HT-29 (cell line): Measurements from ENCODE around the gene VWA5B1. TPM values are rescaled to one million over a fixed set of nuclear protein-coding genes. Genes with fewer than 3 reads are reported as not detected.

Source experiments
- DNase-seq: peaks from one replicate; pipeline ENCODE4 v3.0.0-alpha.2; 2015; ENCODE audit warnings: low spot score
- total RNA-seq: library from RNA; depleted of rRNA; stranded (reverse); fragments of >200 nt; shearing (Covaris generic); gene quantifications from 2 replicates; pipeline ENCODE4 v1.2.3, GENCODE V29; 2014

The VWA5B1 gene
- total RNA-seq, 1 experiment from 2014 or later, result not detected

DNA sequence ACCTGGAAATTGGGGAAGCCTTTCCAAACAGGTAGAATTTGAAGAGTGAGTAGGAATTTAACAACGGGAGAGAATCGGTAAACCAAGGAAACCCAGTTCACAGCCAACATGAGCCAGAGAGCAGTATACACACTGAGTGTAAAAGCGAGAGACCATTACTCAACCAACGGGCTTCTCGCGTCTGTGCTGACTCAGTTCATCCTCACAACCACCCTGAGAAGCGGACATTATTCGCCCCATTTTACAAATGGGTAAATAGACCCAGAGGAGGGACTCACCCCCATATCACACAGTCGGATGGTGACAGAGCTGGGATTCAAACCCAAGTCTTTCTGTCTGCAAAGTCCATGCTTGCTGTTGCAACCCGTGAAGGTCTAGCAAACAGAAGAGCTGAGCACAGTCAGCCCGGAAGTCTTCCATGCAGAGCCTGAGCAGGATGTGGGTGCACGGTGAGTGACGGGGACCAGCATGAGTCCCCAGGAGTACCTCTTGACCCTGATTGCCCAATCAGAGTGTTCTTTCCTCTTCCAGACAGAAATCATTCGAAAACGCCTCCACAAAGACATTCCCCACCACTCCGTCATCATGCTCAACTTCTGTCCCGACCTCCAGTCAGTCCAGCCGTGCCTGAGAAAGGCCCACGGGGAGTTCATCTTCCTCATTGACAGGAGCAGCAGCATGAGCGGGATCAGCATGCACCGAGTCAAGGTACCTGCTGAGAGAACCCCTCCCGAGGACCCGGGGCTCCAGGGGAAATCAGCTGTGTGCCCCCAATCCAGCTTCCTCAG lies 32.3 kb downstream of the VWA5B1 start:
- DNase-seq, result no peak

DNA sequence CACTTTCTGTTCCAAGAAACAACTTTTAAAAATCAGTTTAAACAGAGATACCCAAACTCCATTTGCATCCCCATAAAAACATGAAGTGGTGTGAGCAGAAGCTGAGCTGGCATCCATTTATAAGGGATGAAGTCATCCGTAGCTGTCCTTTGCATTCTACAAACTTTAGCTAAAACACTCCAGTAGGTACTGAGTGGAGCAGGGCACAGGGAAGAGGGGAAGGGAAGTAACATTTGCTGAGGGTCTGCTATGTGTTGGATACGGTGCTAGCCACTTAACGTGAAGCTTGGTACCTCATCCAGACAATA lies 32.9 kb downstream of the VWA5B1 start:
- no peak for DNase-seq

DNA sequence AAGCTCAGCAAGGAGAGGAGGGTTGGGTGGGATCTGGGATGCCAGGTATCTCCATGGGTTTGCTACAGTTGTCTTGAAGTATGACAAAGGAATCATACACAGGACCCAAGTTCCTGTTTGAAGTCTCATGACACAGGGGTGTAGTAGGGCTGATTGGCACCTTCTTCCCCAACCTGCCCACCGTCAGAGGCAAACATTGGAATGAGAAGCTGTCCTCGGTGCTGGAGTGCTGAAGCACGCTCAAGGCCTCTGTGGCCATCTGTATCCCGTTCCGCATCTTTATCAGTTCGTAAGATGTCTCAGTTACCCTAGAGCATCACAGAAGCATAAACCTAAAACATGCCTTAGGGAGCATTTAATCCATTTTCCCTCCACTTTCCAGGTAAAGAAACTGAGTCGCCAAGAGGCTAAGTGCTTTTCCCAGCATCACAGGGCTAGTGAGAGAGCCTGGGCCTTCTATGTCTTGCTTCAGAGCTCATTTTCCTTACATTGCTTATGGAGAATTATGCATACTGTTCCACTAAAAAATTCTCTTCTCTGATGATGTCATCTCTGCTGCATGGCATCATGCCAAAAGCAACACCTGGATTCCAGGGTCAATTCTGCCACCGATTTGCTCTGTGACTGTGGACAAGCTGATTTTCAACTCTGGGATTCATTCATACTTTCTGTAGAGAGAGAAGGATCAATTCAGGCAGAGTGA lies 34.2 kb downstream of the VWA5B1 start:
- no peak for DNase-seq

DNA sequence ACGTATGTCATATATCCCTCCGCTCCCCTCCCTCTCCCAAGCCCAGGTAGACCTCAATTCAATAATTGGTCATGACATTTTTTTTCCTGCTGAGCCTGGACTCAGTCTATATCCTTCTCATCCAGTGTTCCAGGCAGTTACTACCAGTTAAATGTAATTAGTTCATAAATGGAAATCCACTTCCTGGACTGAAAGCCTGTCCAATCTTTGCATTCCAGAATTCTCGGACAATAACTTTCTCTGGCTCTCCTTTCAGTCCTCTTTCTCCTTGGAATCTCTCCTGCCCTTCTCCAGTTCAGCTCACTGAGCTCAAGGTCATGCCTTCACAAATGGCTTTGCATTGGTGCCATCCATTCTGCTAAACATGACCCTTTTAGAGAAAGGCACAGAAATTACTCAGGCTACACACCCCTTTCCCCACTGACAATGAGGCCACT lies 34.8 kb downstream of the VWA5B1 start:
- no peak for DNase-seq

DNA sequence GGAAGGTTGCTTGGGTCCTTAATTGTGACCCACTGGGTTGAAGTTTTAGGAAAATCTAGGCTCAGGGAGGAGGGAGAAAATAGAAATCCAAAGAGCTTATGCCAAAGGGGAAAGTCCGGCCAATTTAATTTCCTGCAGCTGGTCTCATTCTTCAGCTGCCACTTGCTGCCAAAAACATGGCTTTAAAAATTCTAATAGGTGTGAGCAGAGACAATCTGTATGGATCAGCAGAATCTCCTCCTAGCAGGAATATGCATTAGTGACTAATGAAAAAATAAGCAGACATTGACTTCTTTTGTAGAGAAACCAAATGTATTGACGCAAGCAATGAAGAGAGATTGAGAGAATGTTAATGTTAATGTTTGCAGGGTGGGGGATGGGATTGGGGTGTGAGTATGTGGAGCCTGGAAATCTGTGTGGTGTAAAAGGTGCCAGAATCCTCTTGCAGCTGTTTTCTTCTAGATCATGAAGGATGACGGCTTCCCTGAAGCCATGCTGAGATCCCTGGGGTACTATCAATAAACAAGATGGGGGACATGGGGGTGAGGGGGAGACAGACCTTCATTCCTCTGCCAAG lies 35.3 kb downstream of the VWA5B1 start:
- no peak for DNase-seq

DNA sequence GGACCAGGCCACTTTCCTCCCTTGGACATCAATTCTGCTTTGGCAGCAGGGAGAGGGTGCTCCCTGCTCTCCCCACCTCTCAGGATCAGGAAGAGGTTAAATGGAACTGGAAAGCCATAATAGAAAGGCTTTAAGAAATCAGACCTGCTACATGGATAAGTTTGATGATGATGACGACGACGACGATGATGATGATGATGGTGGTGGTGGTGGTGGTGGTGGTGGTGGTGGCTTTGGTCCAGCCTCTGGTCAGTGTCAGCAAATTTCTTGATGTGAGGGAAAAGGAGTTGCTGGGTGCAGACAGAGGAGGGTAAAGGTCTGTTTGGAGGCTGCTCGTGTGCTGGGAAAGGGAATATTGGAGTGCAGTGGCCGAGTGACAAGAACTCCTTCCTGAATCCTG lies 36.8 kb downstream of the VWA5B1 start:
- no peak for DNase-seq

DNA sequence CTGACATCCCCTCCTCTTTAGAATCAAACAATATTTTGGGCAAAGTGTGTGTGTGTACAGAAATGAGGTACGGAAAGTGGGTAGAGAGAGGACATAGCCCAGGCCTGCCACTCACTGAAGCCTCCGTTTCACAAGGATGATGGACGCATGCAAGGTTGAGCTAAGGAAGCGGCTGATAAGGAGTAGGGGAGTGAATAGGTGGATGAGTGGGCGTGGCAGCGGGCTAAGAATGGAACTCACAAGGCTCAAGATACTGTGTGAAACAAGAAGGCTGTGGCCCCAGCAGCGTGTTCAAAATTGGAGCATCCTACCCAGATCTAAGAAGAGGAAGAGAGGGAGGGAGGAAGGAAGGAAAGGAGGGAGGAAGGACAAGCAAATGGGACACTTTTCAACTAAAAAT lies 37.5 kb downstream of the VWA5B1 start:
- no peak for DNase-seq

DNA sequence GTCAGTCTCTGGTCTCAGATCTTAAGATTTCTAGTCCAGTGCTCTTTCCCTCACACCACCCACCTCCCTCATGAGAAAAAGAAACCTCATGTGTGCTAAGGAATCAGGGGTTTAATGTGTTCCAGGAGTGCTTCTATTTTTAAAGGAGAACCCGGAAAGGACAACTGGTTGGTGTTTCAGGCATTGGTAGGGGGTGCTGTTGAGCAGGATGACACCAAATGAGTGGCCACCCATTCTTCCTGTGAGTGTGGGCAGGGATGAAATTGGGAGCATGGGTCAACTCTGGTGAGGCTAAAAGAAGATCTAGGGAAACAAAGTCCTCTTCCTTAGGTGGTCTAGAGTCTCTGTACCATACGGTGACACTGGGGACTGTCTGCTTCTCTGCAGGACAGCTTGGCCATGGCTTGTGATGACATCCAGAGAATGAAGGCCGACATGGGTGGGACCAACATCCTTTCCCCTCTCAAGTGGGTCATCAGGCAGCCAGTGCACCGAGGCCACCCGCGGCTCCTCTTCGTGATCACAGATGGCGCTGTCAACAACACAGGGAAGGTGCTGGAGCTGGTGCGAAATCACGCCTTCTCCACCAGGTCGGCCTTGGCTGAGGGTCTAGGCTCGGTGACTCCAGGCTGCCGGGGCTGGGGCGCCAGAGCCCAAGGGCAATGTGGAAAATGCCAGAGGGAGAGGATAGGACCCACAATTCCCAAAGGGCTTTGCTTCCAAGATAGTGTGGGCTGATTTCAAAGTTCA lies 39.3 kb downstream of the VWA5B1 start:
- DNase-seq, result no peak

DNA sequence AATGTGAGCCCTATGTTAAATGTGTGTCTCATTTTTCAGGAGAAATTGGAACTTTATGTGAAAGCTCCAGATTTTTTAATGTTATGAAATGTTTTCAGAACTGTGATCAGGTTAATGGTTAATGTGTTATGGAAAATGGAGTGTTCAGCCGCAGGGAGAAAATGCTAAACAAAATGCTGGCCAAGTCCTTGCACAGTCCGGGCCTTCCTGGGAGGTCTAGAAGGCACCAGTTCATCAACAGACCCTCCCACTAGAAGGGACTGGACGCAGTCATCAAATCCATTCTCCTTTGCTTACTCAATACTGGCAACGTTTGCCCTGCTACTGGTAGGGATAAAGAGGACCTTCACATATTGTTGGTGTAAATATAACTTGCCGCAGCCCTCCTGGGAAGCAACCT lies 43.4 kb downstream of the VWA5B1 start:
- no peak for DNase-seq

DNA sequence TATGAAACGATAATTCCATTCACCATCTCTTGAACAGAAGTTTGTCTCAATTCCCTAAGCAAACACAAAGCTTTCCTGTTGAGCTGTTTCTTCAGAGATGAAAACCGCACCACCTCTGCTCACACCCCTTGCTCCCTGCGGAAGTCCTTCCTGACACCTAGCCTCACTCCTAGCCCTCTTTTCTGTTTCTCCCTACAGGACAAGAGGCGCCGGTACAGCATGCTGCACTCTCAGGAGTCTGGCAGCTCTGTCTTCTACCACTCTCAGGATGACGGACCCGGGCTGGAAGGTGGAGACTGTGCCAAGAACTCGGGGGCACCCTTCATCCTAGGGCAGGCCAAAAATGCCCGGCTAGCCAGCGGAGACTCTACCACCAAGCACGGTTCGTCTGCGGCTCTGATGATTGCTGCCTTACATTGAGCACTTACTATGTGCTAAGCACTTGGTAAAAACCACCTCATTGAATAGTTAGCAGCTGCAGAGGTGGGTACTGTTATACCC lies 45.5 kb downstream of the VWA5B1 start:
- DNase-seq, result no peak

DNA sequence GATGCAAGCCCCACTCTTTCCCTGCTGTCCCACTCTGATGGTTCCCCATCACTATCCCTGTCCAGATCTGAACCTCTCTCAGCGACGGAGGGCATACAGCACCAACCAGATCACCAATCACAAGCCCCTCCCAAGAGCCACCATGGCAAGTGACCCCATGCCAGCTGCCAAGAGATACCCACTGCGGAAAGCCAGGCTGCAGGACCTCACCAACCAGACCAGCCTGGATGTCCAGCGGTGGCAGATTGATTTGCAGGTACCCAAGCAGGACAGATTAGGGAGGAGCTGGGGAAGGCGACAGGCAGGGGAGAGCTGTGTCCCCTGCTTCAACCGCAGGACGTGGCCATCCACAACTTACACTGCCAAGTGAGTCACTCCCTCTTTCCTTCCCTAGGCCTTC lies 46.9 kb downstream of the VWA5B1 start:
- DNase-seq, result no peak

DNA sequence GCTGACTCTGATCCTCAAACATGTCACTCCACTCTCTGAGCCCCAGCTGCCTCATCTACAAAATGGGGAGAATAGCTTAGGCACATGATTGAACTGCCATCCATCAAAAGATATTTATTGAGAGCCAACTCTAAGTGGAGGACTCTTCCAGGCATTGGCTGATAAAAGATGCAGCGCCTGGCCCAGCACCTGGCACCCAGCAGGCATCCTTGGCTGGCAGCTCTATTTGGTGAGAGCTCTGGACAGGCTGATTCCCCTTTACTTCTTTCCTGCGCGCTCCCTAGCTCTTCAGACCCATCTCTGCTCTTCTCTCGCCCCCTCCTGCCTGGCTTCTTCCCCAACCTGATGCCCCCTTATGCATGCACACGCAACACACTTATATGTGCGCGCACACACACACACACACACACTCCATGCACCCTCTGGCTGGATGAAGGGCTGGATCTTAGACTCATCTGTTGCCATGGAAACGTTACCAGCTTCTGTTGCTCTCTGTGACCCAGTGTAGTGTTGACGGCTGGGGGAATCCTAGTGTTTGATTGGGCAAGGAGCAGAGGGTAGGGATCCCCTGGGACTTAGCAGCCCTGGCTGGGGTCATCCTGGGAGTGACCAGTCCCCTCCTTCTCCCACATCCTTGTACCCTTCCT lies 49.3 kb downstream of the VWA5B1 start:
- DNase-seq, result no peak

DNA sequence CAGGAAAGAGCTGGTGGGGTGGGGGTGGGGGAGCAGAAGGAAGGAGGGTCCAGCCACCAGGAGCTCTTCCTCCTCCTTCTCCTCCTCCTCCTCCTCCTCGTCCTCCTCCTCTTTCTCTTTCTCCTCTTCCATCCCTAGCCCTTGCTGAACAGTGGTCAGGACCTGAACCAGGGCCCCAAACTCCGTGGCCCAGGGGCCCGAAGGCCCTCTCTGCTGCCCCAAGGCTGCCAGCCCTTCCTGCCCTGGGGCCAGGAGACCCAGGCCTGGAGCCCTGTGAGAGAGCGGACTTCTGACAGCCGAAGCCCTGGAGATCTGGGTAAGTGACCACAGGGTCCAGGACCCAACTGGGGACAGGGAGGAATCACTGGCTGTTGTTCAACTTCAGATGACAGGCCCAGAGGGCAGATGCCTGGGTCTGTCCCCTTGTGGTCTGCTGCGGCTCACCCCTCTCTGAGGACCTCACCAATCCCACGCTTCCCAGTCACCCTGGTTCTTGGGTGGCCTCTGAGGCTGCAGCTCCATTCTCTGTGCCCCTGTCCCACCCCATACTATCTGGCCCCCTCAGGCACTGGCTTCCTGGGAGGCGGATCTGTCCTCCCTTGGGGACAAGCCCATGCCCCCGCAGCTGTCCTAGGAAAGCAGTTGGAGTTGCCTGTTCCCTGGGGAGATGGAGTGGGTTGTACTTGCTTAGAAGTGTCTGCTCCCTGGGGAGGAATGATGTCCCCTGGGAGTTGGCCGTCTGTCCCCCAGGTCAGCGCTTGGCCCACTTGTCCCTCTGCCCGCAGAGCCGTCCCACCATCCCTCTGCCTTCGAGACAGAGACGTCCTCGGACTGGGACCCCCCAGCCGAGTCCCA lies 51.8 kb downstream of the VWA5B1 start:
- no peak for DNase-seq

DNA sequence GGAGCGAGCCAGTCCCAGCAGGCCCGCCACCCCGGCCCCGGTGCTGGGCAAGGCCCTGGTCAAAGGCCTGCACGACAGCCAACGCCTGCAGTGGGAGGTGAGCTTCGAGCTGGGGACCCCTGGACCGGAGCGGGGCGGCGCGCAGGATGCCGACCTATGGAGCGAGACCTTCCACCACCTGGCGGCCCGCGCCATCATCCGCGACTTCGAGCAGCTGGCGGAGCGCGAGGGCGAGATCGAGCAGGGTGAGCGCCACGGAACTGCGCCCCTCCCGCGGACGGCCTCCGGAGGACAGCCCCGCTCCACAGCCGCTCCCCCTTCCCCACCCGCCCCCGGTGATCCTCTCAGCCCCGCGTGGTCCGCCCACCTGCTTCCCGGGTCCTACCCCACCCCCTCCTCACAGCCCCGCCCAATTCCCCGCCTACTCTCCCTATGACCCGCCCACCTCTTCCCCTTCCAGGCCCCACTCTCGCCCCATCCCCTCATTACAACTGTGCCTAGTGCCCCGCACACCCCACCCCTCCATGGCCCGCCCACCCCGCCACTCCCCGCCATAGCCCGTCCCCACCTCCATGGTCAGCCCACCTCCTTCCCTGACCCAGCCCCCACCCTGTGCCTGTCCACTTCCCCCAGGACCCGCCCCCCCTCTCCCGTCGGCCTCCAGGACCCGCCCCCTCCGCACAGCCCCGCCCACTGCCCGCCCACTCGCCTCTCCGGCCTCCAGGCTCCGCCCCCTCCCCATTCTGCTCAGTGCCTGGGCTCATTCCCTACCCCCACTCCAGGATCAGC lies 52.7 kb downstream of the VWA5B1 start:
- DNase-seq, result no peak

DNA sequence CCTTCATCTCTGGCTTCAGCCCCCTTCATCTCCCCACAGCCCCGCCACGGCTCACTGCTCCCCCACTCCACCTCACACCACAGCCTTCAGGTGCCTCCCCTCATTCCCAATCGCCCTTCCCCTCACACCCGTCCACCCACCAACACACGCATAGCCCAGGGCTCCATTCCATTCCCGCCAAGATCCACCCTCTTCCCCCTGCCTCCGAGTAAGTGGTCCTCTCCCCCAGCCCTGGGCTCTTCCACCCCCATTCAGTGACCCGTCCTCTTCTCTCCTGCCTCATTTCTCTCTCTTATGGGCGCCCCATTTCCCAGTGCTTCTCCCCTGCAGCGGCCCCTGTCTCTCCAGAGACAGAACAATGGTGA lies 53.2 kb downstream of the VWA5B1 start:
- DNase-seq, result no peak

DNA sequence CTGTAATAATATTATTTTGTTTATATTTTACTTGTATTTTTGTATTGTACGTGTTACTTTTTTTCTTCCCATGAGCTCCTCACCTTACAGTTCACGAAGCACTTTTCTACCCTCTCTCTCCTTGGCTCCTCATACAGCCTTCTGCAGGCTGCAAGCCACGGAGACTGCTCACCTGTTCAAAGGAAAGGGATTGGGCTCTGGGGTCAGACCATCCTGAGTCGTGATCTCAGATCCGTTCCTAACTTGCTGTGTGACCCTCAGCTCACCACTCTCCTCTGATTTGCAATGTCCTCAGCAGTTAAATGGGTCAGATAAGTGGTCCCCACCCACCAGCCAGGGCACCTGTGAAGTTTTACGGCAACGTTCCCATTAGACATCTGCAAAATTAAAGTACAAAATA lies 54.1 kb downstream of the VWA5B1 start:
- DNase-seq, result no peak

DNA sequence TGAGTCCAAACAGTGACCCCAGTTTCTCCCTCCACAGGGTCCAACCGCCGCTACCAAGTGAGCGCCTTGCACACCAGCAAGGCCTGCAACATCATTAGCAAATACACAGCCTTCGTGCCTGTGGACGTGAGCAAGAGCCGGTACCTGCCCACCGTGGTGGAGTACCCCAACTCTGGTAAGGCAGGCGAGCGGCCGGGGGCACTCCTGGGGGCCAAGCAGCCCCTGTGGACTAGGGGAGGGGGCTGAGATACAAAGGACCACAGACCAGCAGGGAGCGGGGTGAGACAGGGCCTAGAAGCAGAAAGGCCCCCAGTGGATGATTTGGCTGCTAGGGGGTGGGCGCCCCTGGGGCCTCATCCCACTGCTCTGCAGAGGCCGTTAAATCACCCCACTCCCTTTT lies 54.7 kb downstream of the VWA5B1 start:
- no peak for DNase-seq

DNA sequence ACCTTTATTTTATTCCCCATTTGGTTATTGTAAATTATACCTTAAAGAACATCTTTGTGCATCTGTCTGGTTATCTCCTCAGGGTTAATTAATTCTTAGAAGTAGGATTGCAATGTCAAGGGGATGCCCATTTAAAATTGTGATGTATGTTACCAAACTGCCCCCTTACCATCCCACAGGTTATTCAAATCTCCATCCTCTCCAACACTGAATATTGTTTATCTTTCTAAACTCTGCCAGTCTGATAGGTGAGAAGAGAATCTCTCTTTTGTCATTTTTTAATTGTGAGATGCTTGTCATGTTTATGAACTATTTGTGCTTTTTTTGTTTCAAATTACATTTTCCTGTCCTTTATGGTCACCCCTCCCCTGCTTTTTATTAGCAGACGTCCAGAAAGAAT lies 55.8 kb downstream of the VWA5B1 start:
- DNase-seq, result no peak

DNA sequence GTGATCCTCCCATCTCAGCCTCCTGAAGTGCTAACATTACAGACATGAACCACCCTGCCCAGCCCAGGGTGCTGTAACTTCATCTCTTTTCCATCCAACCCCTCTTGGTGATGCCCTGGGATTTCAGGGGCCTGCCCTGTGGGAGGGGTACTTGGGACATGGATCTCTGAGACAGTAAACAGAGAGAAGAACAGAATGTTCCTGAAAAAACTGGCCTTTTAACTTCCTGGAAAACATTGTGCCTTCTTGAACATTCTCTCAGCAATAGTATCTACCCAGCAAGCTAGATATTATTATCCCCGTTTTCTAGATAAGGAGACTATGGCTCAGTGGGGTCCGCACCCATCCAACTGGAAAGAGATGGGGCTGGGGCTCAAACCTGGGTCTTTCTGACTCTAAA lies 57.0 kb downstream of the VWA5B1 start:
- DNase-seq, result no peak

DNA sequence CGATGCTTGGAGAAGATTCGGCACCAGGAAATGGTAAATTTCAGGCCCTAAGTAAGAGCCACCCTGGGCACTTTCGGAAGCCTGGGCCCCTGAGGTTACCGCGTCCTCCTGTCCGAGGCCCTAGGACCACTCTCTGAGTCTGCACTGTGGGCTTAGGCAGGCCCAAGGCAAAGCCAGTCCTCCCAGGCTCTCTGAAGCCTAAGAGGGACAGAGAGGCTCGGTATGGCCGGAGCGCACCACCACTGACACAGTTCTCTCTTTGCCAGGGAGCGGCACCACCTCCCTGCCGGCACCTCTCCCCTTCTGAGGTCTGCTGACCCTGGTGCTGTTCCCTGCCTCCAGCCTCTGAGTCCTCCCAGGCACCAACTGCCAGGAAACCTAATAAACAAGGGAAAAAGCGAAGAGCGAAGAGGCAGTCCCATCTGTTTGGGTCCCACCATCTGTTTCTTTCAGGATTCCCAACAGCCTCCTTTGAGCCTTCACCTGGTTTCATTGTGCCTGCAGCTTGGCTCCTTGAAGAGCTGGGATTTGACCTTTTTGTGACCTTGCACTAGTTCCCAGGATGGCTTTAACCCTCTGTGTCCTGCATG lies 57.7 kb downstream of the VWA5B1 start:
- DNase-seq, result no peak
